Lower leg skin (tissue), 3 donors: Measurements from ENCODE around the gene SKOR2.

Experiments
- POLR2A ChIP-seq, 2 donors: fragments of 450-650 bp; IDR thresholded peaks; one replicate each; pipeline ENCODE4 v1.6.1; 2016 to 2017; ENCODE audit warnings: antibody characterized with exemption in 2 of 2, mild to moderate bottlenecking in 1 of 2, moderate library complexity in 1 of 2
- TF ChIP-seq, protein P1 (sequence below), 3 donors: fragments of 450-650 bp; IDR thresholded peaks; one replicate each; pipeline ENCODE4 v1.5.1; 2016; ENCODE audit warnings: antibody characterized with exemption in 3 of 3, mild to moderate bottlenecking in 3 of 3, moderate library complexity in 2 of 3

GRCh38 chr18:47187721-47188120 lies 63.7 kb downstream of the SKOR2 start:
- TF ChIP-seq, protein P1, sequence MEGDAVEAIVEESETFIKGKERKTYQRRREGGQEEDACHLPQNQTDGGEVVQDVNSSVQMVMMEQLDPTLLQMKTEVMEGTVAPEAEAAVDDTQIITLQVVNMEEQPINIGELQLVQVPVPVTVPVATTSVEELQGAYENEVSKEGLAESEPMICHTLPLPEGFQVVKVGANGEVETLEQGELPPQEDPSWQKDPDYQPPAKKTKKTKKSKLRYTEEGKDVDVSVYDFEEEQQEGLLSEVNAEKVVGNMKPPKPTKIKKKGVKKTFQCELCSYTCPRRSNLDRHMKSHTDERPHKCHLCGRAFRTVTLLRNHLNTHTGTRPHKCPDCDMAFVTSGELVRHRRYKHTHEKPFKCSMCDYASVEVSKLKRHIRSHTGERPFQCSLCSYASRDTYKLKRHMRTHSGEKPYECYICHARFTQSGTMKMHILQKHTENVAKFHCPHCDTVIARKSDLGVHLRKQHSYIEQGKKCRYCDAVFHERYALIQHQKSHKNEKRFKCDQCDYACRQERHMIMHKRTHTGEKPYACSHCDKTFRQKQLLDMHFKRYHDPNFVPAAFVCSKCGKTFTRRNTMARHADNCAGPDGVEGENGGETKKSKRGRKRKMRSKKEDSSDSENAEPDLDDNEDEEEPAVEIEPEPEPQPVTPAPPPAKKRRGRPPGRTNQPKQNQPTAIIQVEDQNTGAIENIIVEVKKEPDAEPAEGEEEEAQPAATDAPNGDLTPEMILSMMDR (IDR thresholded peaks at IDR 0.05), result no peak
- no peak for TF ChIP-seq POLR2A (IDR thresholded peaks at IDR 0.05)
